Measurements from ENCODE around the gene C19orf47.

DNA sequence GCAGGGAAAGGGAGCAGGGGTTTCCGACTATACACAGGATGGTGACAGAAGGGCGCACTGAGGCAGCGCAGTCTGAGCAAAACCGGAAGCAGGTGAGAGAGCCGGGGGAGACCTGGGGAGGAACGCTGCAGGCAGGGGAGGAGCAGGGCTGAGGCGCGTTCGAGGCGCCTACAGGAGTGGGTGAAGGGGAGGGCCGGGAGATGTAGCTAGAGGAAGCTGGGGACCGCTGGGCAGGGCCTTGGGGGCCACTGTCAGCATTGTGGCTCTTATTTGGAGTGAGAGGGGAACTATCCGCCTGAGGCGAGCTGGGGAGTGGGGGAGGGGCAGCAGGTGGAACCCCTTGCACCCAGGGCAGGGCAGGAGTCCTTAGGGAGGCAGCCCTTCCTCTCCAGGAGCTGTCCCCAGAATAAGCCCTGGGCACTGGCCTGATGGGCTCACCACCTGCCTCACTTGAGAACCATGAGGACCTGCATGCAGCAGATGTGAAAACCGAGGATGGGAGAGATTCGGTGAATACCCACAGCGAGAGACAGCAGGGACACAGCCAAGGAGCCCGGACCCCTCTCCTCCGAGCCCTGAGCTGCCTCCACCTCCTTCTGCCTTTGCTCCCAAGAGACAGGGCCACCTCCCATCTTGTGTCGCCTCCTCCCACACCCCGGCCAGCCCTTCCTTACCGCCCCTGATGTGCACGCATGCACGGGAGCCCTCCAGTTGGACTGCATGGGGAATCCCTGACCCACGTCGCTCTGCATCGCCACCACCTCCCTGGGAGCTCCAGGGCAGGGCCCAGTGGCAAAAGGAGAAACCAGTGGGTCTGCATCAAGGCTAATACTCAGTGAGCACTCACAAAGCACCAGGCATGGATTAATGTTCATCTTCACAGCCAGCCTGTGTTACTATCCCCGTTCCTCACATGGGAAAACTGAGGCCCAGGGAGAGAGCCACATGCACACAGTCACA is 73.3 kb downstream of the C19orf47 start:
- TF ChIP-seq, protein P1, sequence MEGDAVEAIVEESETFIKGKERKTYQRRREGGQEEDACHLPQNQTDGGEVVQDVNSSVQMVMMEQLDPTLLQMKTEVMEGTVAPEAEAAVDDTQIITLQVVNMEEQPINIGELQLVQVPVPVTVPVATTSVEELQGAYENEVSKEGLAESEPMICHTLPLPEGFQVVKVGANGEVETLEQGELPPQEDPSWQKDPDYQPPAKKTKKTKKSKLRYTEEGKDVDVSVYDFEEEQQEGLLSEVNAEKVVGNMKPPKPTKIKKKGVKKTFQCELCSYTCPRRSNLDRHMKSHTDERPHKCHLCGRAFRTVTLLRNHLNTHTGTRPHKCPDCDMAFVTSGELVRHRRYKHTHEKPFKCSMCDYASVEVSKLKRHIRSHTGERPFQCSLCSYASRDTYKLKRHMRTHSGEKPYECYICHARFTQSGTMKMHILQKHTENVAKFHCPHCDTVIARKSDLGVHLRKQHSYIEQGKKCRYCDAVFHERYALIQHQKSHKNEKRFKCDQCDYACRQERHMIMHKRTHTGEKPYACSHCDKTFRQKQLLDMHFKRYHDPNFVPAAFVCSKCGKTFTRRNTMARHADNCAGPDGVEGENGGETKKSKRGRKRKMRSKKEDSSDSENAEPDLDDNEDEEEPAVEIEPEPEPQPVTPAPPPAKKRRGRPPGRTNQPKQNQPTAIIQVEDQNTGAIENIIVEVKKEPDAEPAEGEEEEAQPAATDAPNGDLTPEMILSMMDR (IDR thresholded peaks at IDR 0.05) = no peak
- no peak for TF ChIP-seq POLR2A (IDR thresholded peaks at IDR 0.05)
